ENCODE measurements around the gene SLC25A4.

DNA sequence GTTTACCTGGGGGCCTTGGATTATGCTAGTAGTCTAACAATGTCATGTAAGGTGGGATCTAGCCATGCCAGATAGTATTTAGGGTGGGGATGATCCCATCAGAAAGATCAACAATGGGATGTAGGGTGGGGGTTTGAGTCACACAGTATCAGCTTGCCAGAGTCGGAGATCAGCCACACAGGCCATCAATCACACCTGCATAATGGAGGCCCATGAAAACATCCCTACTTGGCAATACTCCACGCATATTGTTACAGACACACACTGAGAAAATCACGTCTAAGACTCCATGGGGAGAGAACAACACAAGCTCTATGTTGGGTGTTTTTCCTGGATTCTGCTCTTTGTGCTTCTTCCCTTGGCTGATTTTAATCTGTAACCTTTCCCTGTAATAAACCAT lies 49.5 kb upstream of the SLC25A4 start:
- TF ChIP-seq, protein P1, sequence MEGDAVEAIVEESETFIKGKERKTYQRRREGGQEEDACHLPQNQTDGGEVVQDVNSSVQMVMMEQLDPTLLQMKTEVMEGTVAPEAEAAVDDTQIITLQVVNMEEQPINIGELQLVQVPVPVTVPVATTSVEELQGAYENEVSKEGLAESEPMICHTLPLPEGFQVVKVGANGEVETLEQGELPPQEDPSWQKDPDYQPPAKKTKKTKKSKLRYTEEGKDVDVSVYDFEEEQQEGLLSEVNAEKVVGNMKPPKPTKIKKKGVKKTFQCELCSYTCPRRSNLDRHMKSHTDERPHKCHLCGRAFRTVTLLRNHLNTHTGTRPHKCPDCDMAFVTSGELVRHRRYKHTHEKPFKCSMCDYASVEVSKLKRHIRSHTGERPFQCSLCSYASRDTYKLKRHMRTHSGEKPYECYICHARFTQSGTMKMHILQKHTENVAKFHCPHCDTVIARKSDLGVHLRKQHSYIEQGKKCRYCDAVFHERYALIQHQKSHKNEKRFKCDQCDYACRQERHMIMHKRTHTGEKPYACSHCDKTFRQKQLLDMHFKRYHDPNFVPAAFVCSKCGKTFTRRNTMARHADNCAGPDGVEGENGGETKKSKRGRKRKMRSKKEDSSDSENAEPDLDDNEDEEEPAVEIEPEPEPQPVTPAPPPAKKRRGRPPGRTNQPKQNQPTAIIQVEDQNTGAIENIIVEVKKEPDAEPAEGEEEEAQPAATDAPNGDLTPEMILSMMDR (IDR thresholded peaks at IDR 0.05), result no peak
- TF ChIP-seq, protein P2, sequence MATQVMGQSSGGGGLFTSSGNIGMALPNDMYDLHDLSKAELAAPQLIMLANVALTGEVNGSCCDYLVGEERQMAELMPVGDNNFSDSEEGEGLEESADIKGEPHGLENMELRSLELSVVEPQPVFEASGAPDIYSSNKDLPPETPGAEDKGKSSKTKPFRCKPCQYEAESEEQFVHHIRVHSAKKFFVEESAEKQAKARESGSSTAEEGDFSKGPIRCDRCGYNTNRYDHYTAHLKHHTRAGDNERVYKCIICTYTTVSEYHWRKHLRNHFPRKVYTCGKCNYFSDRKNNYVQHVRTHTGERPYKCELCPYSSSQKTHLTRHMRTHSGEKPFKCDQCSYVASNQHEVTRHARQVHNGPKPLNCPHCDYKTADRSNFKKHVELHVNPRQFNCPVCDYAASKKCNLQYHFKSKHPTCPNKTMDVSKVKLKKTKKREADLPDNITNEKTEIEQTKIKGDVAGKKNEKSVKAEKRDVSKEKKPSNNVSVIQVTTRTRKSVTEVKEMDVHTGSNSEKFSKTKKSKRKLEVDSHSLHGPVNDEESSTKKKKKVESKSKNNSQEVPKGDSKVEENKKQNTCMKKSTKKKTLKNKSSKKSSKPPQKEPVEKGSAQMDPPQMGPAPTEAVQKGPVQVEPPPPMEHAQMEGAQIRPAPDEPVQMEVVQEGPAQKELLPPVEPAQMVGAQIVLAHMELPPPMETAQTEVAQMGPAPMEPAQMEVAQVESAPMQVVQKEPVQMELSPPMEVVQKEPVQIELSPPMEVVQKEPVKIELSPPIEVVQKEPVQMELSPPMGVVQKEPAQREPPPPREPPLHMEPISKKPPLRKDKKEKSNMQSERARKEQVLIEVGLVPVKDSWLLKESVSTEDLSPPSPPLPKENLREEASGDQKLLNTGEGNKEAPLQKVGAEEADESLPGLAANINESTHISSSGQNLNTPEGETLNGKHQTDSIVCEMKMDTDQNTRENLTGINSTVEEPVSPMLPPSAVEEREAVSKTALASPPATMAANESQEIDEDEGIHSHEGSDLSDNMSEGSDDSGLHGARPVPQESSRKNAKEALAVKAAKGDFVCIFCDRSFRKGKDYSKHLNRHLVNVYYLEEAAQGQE (IDR thresholded peaks at IDR 0.05; ENCODE audit: insufficient read depth in 1 of 2, low read depth in 2 of 2, low read length in 1 of 2), result no peak
- no peak for TF ChIP-seq POLR2AphosphoS5 (IDR thresholded peaks at IDR 0.05; ENCODE audit: low read depth, low read length)
- TF ChIP-seq SIN3A (IDR thresholded peaks at IDR 0.05; ENCODE audit: borderline replicate concordance, insufficient read depth, low read depth, low read length), result no peak
